Activated T-cell treated with anti-CD3 and anti-CD28 coated beads for 4 hours (primary cell): ENCODE results near the gene LAMB3.
"Not testable (repeated sequence)": the region's sequence is repeated elsewhere in the genome, so short reads cannot be mapped to it uniquely, and the experiment has no call there.

Experiments
- DNase-seq: peaks from one replicate; pipeline ENCODE4 v3.0.0-alpha.2; 2020

The LAMB3 gene

GRCh38 chr1:209652121-209652735 lies at the start of gene LAMB3:
Gene LAMB3 (minus strand): TSS chr1:209652425. CDS start chr1:209650944, 1,481 bp downstream.
- no peak for DNase-seq

- not testable (repeated sequence) for DNase-seq
These were observed 48.5 kb upstream of the LAMB3 start for GRCh38 chr1:209700686-209701085.

- DNase-seq: no peak
These were observed 44.9 kb upstream of the LAMB3 start for GRCh38 chr1:209697126-209697525.

- no peak for DNase-seq
These were observed 44.4 kb upstream of the LAMB3 start for GRCh38 chr1:209696673-209697072.

GRCh38 chr1:209692745-209693504 lies 40.7 kb upstream of the LAMB3 start:
- peak; percentile 67 for DNase-seq

GRCh38 chr1:209692296-209692695 lies 40.1 kb upstream of the LAMB3 start:
- DNase-seq: no peak

- DNase-seq: no peak
These were observed 39.0 kb upstream of the LAMB3 start for GRCh38 chr1:209691237-209691636.

GRCh38 chr1:209689477-209689876 lies 37.3 kb upstream of the LAMB3 start:
- no peak for DNase-seq

- no peak for DNase-seq
These were observed 36.6 kb upstream of the LAMB3 start for GRCh38 chr1:209688746-209689234.

- DNase-seq: no peak
These were observed 34.1 kb upstream of the LAMB3 start for GRCh38 chr1:209686322-209686721.

GRCh38 chr1:209685821-209686220 lies 33.6 kb upstream of the LAMB3 start:
- DNase-seq: no peak

- DNase-seq: no peak
These were observed 26.8 kb upstream of the LAMB3 start for GRCh38 chr1:209678981-209679539.

- no peak for DNase-seq
These were observed 23.4 kb upstream of the LAMB3 start for GRCh38 chr1:209675565-209676154.

- no peak for DNase-seq
These were observed 22.8 kb upstream of the LAMB3 start, which contains the start of gene G0S2 for GRCh38 chr1:209674957-209675564. Gene G0S2 (plus strand): TSS chr1:209675412. CDS start chr1:209675685, 273 bp downstream.

GRCh38 chr1:209673631-209674417 lies 21.6 kb upstream of the LAMB3 start:
- DNase-seq: no peak

- DNase-seq: no peak
These were observed 20.7 kb upstream of the LAMB3 start for GRCh38 chr1:209672705-209673630.

- no peak for DNase-seq
These were observed 18.3 kb upstream of the LAMB3 start for GRCh38 chr1:209670441-209671082.

- no peak for DNase-seq
These were observed 15.5 kb upstream of the LAMB3 start for GRCh38 chr1:209667708-209668107.

GRCh38 chr1:209667103-209667502 lies 14.9 kb upstream of the LAMB3 start:
- DNase-seq: no peak

GRCh38 chr1:209662879-209663327 lies 10.7 kb upstream of the LAMB3 start:
- DNase-seq: no peak
